ENCODE results near the gene RPL38. TPM values are rescaled to one million over a fixed set of nuclear protein-coding genes. Genes with fewer than 3 reads are reported as not detected.

Gene RPL38
- total and polyA plus RNA-seq, 2 experiments from 2014 or later: 286 to 5,312 TPM

DNA sequence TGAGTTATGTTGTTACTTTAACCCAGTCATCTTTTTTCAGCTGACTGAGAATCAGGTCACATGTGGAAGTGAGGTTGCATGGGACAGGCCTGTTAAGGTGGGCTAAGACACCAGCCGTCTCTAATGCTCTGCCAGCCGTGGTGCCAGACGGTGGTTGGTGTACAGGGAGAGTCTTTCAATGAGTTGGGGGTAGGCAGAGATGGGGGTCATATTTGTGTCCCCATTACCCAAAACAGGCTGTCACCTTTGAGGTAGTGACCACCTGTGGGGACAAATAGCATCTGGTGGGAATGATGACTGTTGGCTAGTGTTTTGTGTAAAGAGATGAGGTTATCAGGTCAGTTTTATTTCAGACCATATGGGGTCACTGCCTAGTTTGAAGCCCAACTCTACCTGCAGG lies 1.8 kb downstream of the RPL38 start:
- ATAC-seq (no peak), DNase-seq (ENCODE audit: low spot score) (no peak)
- Histone ChIP-seq H2AFZ (no peak overlapping the region), H3K36me3 (ENCODE audit: insufficient read depth) (peaks cover 58% of the 10 kb centered on the region), H3K79me2 (replicated peaks; ENCODE audit: insufficient read depth) (peaks cover 56% of the 10 kb centered on the region), H3K27me3 (ENCODE audit: insufficient read depth) (peaks cover 6% of the 10 kb centered on the region), H3F3A (replicated peaks; ENCODE audit: low read depth) (peaks cover 50% of the 10 kb centered on the region), H3K4me2 (peak overlapping the region; percentile 100), H4K20me1 (replicated peaks; ENCODE audit: insufficient read depth) (peaks cover 43% of the 10 kb centered on the region), H3K4me3 (peak overlapping the region; percentile 98), H3K4me1 (ENCODE audit: insufficient read depth) (peaks cover 37% of the 10 kb centered on the region), H3K9me2 (ENCODE audit: insufficient read depth) (no peaks in the 10 kb centered on the region), H3K27ac (ENCODE audit: low read depth) (peak overlapping the region; percentile 95)
- peak overlapping the region; percentile 100 for H3K4me3 Mint-ChIP-seq
- peak overlapping the region; percentile 89 for H3K27ac Mint-ChIP-seq
- peaks cover 46% of the 10 kb centered on the region for H3K4me1 Mint-ChIP-seq
- TF ChIP-seq EZH2 (IDR thresholded peaks at IDR 0.05; ENCODE audit: low read depth, unreplicated experiment): no peak
- TF ChIP-seq ZNF114 (CRISPR knock-in tag; IDR thresholded peaks at IDR 0.05): no peak
- no peak for TF ChIP-seq POLR2AphosphoS5 (IDR thresholded peaks at IDR 0.05; ENCODE audit: low read depth)
- TF ChIP-seq, protein P1, sequence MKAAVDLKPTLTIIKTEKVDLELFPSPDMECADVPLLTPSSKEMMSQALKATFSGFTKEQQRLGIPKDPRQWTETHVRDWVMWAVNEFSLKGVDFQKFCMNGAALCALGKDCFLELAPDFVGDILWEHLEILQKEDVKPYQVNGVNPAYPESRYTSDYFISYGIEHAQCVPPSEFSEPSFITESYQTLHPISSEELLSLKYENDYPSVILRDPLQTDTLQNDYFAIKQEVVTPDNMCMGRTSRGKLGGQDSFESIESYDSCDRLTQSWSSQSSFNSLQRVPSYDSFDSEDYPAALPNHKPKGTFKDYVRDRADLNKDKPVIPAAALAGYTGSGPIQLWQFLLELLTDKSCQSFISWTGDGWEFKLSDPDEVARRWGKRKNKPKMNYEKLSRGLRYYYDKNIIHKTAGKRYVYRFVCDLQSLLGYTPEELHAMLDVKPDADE (IDR thresholded peaks at IDR 0.05): no peak
- TF ChIP-seq NANOG (IDR thresholded peaks at IDR 0.05; ENCODE audit: borderline replicate concordance): no peak
- TF ChIP-seq JUNB (IDR thresholded peaks at IDR 0.05; ENCODE audit: unreplicated experiment): no peak
- TF ChIP-seq, protein P2, sequence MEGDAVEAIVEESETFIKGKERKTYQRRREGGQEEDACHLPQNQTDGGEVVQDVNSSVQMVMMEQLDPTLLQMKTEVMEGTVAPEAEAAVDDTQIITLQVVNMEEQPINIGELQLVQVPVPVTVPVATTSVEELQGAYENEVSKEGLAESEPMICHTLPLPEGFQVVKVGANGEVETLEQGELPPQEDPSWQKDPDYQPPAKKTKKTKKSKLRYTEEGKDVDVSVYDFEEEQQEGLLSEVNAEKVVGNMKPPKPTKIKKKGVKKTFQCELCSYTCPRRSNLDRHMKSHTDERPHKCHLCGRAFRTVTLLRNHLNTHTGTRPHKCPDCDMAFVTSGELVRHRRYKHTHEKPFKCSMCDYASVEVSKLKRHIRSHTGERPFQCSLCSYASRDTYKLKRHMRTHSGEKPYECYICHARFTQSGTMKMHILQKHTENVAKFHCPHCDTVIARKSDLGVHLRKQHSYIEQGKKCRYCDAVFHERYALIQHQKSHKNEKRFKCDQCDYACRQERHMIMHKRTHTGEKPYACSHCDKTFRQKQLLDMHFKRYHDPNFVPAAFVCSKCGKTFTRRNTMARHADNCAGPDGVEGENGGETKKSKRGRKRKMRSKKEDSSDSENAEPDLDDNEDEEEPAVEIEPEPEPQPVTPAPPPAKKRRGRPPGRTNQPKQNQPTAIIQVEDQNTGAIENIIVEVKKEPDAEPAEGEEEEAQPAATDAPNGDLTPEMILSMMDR (conservative IDR thresholded peaks at IDR 0.05; ENCODE audit: low read depth in 2 of 2): no peak
- TF ChIP-seq ZNF331 (CRISPR knock-in tag; IDR thresholded peaks at IDR 0.05; ENCODE audit: low read depth): no peak
- TF ChIP-seq EZH2phosphoT487 (IDR thresholded peaks at IDR 0.05; ENCODE audit: unreplicated experiment): no peak
- TF ChIP-seq, protein P3, sequence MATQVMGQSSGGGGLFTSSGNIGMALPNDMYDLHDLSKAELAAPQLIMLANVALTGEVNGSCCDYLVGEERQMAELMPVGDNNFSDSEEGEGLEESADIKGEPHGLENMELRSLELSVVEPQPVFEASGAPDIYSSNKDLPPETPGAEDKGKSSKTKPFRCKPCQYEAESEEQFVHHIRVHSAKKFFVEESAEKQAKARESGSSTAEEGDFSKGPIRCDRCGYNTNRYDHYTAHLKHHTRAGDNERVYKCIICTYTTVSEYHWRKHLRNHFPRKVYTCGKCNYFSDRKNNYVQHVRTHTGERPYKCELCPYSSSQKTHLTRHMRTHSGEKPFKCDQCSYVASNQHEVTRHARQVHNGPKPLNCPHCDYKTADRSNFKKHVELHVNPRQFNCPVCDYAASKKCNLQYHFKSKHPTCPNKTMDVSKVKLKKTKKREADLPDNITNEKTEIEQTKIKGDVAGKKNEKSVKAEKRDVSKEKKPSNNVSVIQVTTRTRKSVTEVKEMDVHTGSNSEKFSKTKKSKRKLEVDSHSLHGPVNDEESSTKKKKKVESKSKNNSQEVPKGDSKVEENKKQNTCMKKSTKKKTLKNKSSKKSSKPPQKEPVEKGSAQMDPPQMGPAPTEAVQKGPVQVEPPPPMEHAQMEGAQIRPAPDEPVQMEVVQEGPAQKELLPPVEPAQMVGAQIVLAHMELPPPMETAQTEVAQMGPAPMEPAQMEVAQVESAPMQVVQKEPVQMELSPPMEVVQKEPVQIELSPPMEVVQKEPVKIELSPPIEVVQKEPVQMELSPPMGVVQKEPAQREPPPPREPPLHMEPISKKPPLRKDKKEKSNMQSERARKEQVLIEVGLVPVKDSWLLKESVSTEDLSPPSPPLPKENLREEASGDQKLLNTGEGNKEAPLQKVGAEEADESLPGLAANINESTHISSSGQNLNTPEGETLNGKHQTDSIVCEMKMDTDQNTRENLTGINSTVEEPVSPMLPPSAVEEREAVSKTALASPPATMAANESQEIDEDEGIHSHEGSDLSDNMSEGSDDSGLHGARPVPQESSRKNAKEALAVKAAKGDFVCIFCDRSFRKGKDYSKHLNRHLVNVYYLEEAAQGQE (IDR thresholded peaks at IDR 0.05; ENCODE audit: unreplicated experiment): no peak
- TF ChIP-seq STAT1 (IDR thresholded peaks at IDR 0.05; ENCODE audit: unreplicated experiment): no peak
- TF ChIP-seq CREB1 (CRISPR knock-in tag; IDR thresholded peaks at IDR 0.05; ENCODE audit: low read depth): no peak
- TF ChIP-seq, protein P4, sequence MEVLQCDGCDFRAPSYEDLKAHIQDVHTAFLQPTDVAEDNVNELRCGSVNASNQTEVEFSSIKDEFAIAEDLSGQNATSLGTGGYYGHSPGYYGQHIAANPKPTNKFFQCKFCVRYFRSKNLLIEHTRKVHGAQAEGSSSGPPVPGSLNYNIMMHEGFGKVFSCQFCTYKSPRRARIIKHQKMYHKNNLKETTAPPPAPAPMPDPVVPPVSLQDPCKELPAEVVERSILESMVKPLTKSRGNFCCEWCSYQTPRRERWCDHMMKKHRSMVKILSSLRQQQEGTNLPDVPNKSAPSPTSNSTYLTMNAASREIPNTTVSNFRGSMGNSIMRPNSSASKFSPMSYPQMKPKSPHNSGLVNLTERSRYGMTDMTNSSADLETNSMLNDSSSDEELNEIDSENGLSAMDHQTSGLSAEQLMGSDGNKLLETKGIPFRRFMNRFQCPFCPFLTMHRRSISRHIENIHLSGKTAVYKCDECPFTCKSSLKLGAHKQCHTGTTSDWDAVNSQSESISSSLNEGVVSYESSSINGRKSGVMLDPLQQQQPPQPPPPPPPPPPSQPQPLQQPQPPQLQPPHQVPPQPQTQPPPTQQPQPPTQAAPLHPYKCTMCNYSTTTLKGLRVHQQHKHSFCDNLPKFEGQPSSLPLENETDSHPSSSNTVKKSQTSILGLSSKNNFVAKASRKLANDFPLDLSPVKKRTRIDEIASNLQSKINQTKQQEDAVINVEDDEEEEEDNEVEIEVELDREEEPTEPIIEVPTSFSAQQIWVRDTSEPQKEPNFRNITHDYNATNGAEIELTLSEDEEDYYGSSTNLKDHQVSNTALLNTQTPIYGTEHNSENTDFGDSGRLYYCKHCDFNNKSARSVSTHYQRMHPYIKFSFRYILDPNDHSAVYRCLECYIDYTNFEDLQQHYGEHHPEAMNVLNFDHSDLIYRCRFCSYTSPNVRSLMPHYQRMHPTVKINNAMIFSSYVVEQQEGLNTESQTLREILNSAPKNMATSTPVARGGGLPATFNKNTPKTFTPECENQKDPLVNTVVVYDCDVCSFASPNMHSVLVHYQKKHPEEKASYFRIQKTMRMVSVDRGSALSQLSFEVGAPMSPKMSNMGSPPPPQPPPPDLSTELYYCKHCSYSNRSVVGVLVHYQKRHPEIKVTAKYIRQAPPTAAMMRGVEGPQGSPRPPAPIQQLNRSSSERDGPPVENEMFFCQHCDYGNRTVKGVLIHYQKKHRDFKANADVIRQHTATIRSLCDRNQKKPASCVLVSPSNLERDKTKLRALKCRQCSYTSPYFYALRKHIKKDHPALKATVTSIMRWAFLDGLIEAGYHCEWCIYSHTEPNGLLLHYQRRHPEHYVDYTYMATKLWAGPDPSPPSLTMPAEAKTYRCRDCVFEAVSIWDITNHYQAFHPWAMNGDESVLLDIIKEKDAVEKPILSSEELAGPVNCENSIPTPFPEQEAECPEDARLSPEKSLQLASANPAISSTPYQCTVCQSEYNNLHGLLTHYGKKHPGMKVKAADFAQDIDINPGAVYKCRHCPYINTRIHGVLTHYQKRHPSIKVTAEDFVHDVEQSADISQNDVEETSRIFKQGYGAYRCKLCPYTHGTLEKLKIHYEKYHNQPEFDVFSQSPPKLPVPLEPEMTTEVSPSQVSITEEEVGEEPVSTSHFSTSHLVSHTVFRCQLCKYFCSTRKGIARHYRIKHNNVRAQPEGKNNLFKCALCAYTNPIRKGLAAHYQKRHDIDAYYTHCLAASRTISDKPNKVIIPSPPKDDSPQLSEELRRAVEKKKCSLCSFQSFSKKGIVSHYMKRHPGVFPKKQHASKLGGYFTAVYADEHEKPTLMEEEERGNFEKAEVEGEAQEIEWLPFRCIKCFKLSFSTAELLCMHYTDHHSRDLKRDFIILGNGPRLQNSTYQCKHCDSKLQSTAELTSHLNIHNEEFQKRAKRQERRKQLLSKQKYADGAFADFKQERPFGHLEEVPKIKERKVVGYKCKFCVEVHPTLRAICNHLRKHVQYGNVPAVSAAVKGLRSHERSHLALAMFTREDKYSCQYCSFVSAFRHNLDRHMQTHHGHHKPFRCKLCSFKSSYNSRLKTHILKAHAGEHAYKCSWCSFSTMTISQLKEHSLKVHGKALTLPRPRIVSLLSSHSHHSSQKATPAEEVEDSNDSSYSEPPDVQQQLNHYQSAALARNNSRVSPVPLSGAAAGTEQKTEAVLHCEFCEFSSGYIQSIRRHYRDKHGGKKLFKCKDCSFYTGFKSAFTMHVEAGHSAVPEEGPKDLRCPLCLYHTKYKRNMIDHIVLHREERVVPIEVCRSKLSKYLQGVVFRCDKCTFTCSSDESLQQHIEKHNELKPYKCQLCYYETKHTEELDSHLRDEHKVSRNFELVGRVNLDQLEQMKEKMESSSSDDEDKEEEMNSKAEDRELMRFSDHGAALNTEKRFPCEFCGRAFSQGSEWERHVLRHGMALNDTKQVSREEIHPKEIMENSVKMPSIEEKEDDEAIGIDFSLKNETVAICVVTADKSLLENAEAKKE (CRISPR knock-in tag; IDR thresholded peaks at IDR 0.05): no peak
- peaks cover 69% of the 10 kb centered on the region for H3K36me3 Mint-ChIP-seq (ENCODE audit: low read depth)
- H3K27me3 Mint-ChIP-seq (ENCODE audit: insufficient read depth, low read depth, poor library complexity): peaks cover 27% of the 10 kb centered on the region
- peaks cover 3% of the 10 kb centered on the region; the same call in 1 of the 3 replicates for H3K9me3 Mint-ChIP-seq

Data from GM23338 (cell line).